Measurements from ENCODE around the gene SYMPK. TPM values are rescaled to one million over a fixed set of nuclear protein-coding genes. Genes with fewer than 3 reads are reported as not detected.

The SYMPK gene
- polyA plus RNA-seq, 1 of the 3 experiments (the other 2 are of a cell fraction), result 92.7 TPM

DNA sequence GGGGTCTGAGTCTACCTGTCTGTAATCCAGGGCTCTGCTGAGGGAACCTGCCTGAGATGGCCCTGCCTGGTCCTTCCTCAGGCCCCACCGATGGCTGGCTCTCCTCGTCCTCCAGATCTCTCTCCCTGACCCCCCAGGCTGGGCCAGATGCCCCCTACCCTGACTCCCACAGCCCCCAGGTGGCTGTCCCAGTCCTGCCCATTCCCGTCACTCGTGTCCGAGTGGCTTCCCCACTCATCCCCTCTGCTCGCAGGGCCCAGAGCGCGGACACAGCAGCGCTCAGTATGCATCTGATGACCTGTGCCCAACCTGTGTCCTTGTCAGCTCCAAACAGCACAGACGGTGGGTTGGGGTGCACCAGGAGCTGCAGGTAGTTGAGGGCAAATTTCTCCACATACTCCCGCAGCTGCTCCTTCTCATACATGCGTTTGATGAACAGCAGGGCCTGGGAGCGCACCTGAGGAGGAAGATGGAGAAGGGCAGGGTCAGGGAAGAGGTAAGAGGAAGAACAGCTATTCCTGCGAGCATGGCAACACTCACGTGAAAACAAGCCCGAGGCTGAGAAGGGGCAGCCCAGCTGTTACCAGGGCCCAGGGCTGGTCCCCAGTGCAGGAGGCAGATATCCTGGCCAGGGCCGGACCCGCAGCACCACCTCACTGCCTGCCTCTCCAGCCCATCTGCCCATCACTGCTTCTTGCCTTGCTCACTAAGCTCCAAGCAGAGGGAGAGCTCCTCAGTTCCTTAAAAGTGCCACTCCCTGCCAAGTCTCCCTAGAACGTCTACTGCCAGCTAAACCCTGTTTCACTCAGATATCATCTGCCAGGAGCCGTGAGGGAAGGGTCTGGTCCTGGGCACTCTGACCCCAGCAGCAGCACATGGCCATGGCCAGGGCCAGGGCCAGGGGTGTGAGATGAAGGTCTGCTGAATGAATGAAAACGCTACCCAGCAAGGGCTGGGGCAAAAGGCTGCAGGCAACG lies 36.7 kb downstream of the SYMPK start:
- H3K4me1 ChIP-seq (ENCODE audit: control insufficient read depth in 1 of 2, insufficient read depth in 2 of 2, low read depth in 1 of 2, low read length in 1 of 2), result peaks cover 0 to 17% of the 10 kb centered on the region in 2 experiments; a peak in 1 of 4 replicates
- TF ChIP-seq GATA2 (CRISPR knock-in tag; IDR thresholded peaks at IDR 0.05) (peak; percentile 88), TEAD4 (IDR thresholded peaks at IDR 0.05; ENCODE audit: borderline replicate concordance, insufficient read depth) (no peak)
- peaks cover 8 to 81% of the 10 kb centered on the region in 2 experiments for H3K36me3 ChIP-seq (replicated peaks in 1 of 2; ENCODE audit: control insufficient read depth in 1 of 2, insufficient read depth in 2 of 2, low read length in 1 of 2)
- H3K4me2 ChIP-seq, result no peak overlapping the region
- POLR2A ChIA-PET, result interaction anchor here (1.2 to 1.5 kb wide), 2 partner anchors 9 to 60 kb away, joined by 3 to 9 read pairs; partner anchors contain the start of gene IRF2BP1
- CTCF ChIA-PET, result interaction anchor here (0.9 to 10.9 kb wide), 8 partner anchors 10 to 56 kb away, joined by 3 to 137 read pairs (median 4); partner anchors contain the start of genes DMWD and RSPH6A
- H2AFZ ChIP-seq (ENCODE audit: low read depth), result no peak overlapping the region
- no peaks in the 10 kb centered on the region for H3K9me2 ChIP-seq
- no peak overlapping the region for H3K4me3 ChIP-seq (ENCODE audit: low read depth in 2 of 2, low read length in 1 of 2)
- H4K20me1 ChIP-seq (ENCODE audit: insufficient read depth), result no peaks in the 10 kb centered on the region
- H3K9me3 ChIP-seq, result no peaks in the 10 kb centered on the region
- 83% methylated on average over 22 of the region's 22 CpGs for WGBS (ENCODE audit: low lambda C conversion rate)
- no peaks in the 10 kb centered on the region for H3K79me2 ChIP-seq (ENCODE audit: insufficient read depth)
- H3F3A ChIP-seq (replicated peaks; ENCODE audit: insufficient read depth), result no peaks in the 10 kb centered on the region
- H3K9ac ChIP-seq, result no peak overlapping the region
- peak overlapping the region in 1 of 2 experiments; percentile 34; a peak in 1 of 4 replicates for H3K27ac ChIP-seq (ENCODE audit: low read depth in 2 of 2, low read length in 1 of 2)
- peak; percentile 70 for DNase-seq
- H3K27me3 ChIP-seq (ENCODE audit: insufficient read depth), result no peaks in the 10 kb centered on the region

DNA sequence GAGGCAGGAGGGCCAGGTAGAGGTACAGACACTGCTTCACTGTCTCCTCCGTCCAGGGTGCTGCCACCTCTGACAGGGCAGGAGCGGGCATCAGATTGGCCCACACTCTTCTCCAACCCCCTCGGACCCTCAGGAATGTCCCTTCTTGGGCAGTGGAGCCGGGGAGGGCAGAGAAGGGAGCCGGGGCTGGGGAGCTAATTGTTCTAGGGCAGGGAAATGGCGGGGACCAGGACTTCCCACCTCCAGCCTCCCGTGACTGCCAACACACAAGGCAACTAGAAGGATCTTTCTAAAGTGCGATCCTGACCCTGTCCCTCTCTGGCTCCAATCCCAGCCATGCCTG lies 37.7 kb downstream of the SYMPK start:
- H3K36me3 ChIP-seq (replicated peaks in 1 of 2; ENCODE audit: control insufficient read depth in 1 of 2, insufficient read depth in 2 of 2, low read length in 1 of 2), result peaks cover 8 to 77% of the 10 kb centered on the region in 2 experiments
- CTCF ChIA-PET, result interaction anchor here (3.2 to 10.9 kb wide), 2 partner anchors 9 to 57 kb away, joined by 13 to 137 read pairs; partner anchors contain the start of gene RSPH6A

DNA sequence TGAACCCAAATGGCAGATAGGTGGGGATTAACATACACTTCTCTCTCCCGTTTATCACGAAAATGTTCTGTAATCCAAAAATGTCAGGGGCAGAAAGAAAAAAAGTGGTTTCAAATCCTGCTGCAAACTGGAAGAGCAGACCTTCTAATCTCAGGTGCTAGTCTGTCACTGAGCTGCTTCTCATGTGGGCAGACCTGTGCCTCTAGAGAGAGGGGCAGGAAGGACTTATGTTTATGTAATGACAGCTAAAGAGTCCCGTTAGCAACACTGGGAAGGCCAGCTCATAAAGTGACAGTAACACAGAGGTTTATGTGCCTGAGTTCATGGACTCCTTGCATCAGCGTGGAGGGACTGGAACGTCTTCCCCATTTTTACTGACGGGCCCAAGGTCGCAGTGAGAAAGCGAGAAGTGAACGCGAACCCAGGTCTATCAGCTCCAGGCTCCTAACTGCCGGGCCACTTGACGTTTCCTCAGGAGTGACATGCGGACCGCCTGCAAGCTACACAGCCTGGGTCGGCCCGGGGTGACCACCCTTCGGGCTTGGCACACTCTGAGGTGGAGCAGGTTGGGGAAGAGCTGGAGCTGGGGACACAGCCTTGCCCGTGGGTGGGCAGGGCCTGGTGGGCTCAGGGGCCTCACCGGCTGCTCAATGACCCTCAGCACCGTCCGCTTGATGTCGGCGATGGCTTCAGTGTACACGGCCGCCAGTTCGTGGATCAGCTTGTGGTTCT lies 38.2 kb downstream of the SYMPK start:
- Histone ChIP-seq H3K27me3 (ENCODE audit: insufficient read depth) (no peaks in the 10 kb centered on the region), H3K9me2 (no peaks in the 10 kb centered on the region), H3K9me3 (no peaks in the 10 kb centered on the region), H3K36me3 (replicated peaks in 1 of 2; ENCODE audit: control insufficient read depth in 1 of 2, insufficient read depth in 2 of 2, low read length in 1 of 2) (peaks cover 7 to 76% of the 10 kb centered on the region in 2 experiments), H2AFZ (ENCODE audit: low read depth) (no peak overlapping the region), H3F3A (replicated peaks; ENCODE audit: insufficient read depth) (no peaks in the 10 kb centered on the region), H3K4me3 (ENCODE audit: low read depth in 2 of 2, low read length in 1 of 2) (no peak overlapping the region), H4K20me1 (ENCODE audit: insufficient read depth) (no peaks in the 10 kb centered on the region), H3K27ac (ENCODE audit: low read depth in 2 of 2, low read length in 1 of 2) (no peak overlapping the region; a peak in 1 of 4 replicates), H3K4me1 (ENCODE audit: control insufficient read depth in 1 of 2, insufficient read depth in 2 of 2, low read depth in 1 of 2, low read length in 1 of 2) (peaks cover 0 to 17% of the 10 kb centered on the region in 2 experiments; a peak in 1 of 4 replicates), H3K79me2 (ENCODE audit: insufficient read depth) (no peaks in the 10 kb centered on the region), H3K9ac (no peak overlapping the region), H3K4me2 (no peak overlapping the region)
- TF ChIP-seq RXRA (IDR thresholded peaks at IDR 0.05; ENCODE audit: borderline replicate concordance, low read depth), result no peak
- TF ChIP-seq, protein P1, sequence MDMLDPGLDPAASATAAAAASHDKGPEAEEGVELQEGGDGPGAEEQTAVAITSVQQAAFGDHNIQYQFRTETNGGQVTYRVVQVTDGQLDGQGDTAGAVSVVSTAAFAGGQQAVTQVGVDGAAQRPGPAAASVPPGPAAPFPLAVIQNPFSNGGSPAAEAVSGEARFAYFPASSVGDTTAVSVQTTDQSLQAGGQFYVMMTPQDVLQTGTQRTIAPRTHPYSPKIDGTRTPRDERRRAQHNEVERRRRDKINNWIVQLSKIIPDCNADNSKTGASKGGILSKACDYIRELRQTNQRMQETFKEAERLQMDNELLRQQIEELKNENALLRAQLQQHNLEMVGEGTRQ (IDR thresholded peaks at IDR 0.05; ENCODE audit: borderline replicate concordance, low read depth, low read length), result no peak
- no peak for TF ChIP-seq RCOR1 (IDR thresholded peaks at IDR 0.05; ENCODE audit: low read length)
- TF ChIP-seq MXI1 (IDR thresholded peaks at IDR 0.05; ENCODE audit: low read depth, low read length), result no peak
- TF ChIP-seq RFX5 (IDR thresholded peaks at IDR 0.05; ENCODE audit: low read length), result no peak
- TF ChIP-seq, protein P2, sequence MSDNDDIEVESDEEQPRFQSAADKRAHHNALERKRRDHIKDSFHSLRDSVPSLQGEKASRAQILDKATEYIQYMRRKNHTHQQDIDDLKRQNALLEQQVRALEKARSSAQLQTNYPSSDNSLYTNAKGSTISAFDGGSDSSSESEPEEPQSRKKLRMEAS (IDR thresholded peaks at IDR 0.05; ENCODE audit: low read depth), result no peak
- TF ChIP-seq, protein P3, sequence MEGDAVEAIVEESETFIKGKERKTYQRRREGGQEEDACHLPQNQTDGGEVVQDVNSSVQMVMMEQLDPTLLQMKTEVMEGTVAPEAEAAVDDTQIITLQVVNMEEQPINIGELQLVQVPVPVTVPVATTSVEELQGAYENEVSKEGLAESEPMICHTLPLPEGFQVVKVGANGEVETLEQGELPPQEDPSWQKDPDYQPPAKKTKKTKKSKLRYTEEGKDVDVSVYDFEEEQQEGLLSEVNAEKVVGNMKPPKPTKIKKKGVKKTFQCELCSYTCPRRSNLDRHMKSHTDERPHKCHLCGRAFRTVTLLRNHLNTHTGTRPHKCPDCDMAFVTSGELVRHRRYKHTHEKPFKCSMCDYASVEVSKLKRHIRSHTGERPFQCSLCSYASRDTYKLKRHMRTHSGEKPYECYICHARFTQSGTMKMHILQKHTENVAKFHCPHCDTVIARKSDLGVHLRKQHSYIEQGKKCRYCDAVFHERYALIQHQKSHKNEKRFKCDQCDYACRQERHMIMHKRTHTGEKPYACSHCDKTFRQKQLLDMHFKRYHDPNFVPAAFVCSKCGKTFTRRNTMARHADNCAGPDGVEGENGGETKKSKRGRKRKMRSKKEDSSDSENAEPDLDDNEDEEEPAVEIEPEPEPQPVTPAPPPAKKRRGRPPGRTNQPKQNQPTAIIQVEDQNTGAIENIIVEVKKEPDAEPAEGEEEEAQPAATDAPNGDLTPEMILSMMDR (IDR thresholded peaks at IDR 0.05), result no peak
- no peak for TF ChIP-seq TCF12 (IDR thresholded peaks at IDR 0.05)
- TF ChIP-seq JUND (IDR thresholded peaks at IDR 0.05), result no peak
- TF ChIP-seq CHD2 (IDR thresholded peaks at IDR 0.05; ENCODE audit: low read length, partially characterized antibody), result no peak
- TF ChIP-seq ELF1 (IDR thresholded peaks at IDR 0.05), result no peak
- no peak for TF ChIP-seq SIN3A (IDR thresholded peaks at IDR 0.05; ENCODE audit: borderline replicate concordance, low read depth, low read length)
- TF ChIP-seq FOXJ3 (CRISPR knock-in tag; IDR thresholded peaks at IDR 0.05), result no peak
- TF ChIP-seq POLR2AphosphoS5 (IDR thresholded peaks at IDR 0.05; ENCODE audit: low read depth, low read length), result no peak
- 93% methylated on average over 17 of the region's 26 CpGs for WGBS (ENCODE audit: low lambda C conversion rate)
- ChIA-PET CTCF (interaction anchor here (1.5 to 10.9 kb wide), 4 partner anchors 9 to 85 kb away, joined by 3 to 137 read pairs (median 8); partner anchors contain the start of gene RSPH6A), POLR2A (no interaction called here)
- DNase-seq, result no peak

More for the DNA sequence above, 37.7 kb downstream of the SYMPK start:
- POLR2A ChIA-PET, result no interaction called here
- Histone ChIP-seq H3K4me3 (ENCODE audit: low read depth in 2 of 2, low read length in 1 of 2) (no peak overlapping the region), H3K27ac (ENCODE audit: low read depth in 2 of 2, low read length in 1 of 2) (no peak overlapping the region; a peak in 1 of 4 replicates), H3K9ac (no peak overlapping the region), H3K4me2 (no peak overlapping the region), H4K20me1 (ENCODE audit: insufficient read depth) (no peaks in the 10 kb centered on the region), H2AFZ (ENCODE audit: low read depth) (no peak overlapping the region), H3K9me3 (no peaks in the 10 kb centered on the region), H3F3A (replicated peaks; ENCODE audit: insufficient read depth) (no peaks in the 10 kb centered on the region), H3K4me1 (ENCODE audit: control insufficient read depth in 1 of 2, insufficient read depth in 2 of 2, low read depth in 1 of 2, low read length in 1 of 2) (peaks cover 0 to 17% of the 10 kb centered on the region in 2 experiments; a peak in 1 of 4 replicates), H3K27me3 (ENCODE audit: insufficient read depth) (no peaks in the 10 kb centered on the region), H3K79me2 (ENCODE audit: insufficient read depth) (no peaks in the 10 kb centered on the region), H3K9me2 (no peaks in the 10 kb centered on the region)
- no peak for TF ChIP-seq EZH2phosphoT487 (IDR thresholded peaks at IDR 0.05; ENCODE audit: borderline replicate concordance, low read depth)
- WGBS (ENCODE audit: low lambda C conversion rate), result 86% methylated on average over 3 of the region's 8 CpGs
- DNase-seq, result no peak

Data from SK-N-SH (cell line).